Left ventricle myocardium superior (tissue), 1 donor: ENCODE results near the gene TTC24. TPM values are rescaled to one million over a fixed set of nuclear protein-coding genes. Genes with fewer than 3 reads are reported as not detected.

Experiments
- ATAC-seq: fragments of 200-7000 bp; cut with Tn5 transposase; one replicate; pipeline ENCODE4 v1.9.1; 2020; ENCODE audit warnings: mild to moderate bottlenecking, moderate library complexity
- DNase-seq: peaks from one replicate; pipeline ENCODE4 v3.0.0-alpha.2; 2020
- intact Hi-C: fragments of 100-400 bp; cut with micrococcal nuclease; formaldehyde crosslinking; loops from one replicate; pipeline ENCODE4 v1.11.0; 2022
- long read RNA-seq: library from polyadenylated mRNA; unstranded; transcript quantifications from one replicate; pipeline ENCODE4 v2.0.0, GENCODE V29; 2021
- total RNA-seq: library from RNA; stranded (reverse); fragmentation: NEBNext Ultra II Directional; extraction: Animal tissue kit (Norgen Biotek cat#: 25700); gene quantifications from one replicate; pipeline ENCODE4 v1.2.1, GENCODE V29; 2021
- donor health status: DM: no; HTN: yes; CAD: no; lungs with severe emphysema.

Gene TTC24
- total RNA-seq: not detected
- long read RNA-seq: 0 reads

- DNase-seq: no peak
- no peak for ATAC-seq
- intact Hi-C loops: no loop called here
Measured at GRCh38 chr1:156579472-156579871, at the start of gene TTC24. Gene TTC24 (plus strand): TSS chr1:156579723. CDS start chr1:156581365, 1,642 bp downstream.

GRCh38 chr1:156530006-156530405 lies 49.5 kb upstream of the TTC24 start:
- intact Hi-C loops: no loop called here
- DNase-seq (no peak), ATAC-seq (no peak)

GRCh38 chr1:156532374-156532773 lies 47.1 kb upstream of the TTC24 start:
- intact Hi-C loops: no loop called here
- no peak for ATAC-seq
- DNase-seq: no peak

DNA sequence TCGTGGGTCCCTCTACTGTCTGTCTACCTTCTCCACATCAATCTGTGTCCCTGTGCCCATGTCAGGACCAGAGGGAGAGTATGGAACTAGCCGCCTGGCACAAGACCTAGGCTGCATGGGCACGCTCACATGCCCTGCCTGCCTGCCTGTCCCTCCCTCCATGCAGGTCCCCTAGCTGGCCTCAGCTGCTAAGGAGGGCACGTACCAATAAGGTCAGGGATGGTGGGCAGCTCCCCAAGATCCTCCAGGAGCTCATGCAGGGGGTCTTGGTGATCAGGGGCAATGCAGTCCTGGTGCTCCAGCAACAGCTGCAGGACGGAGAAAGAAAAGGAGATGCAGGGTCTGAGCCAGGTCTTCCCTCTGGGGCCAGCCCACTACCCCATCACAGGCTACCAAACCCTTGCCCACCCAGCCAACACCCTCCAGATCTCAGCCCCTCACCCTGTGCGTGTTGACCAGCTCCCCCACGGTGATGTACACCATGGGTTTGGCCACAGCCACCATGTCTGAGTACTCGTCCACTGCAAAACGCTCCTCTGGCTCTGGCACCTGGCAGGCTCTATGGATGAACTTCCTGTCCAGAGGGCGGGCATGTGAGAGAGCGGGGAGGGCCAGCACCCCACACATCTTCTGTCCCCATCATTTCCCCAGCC lies 45.8 kb upstream of the TTC24 start:
- intact Hi-C loops: no loop called here
- DNase-seq (no peak), ATAC-seq (no peak)

DNA sequence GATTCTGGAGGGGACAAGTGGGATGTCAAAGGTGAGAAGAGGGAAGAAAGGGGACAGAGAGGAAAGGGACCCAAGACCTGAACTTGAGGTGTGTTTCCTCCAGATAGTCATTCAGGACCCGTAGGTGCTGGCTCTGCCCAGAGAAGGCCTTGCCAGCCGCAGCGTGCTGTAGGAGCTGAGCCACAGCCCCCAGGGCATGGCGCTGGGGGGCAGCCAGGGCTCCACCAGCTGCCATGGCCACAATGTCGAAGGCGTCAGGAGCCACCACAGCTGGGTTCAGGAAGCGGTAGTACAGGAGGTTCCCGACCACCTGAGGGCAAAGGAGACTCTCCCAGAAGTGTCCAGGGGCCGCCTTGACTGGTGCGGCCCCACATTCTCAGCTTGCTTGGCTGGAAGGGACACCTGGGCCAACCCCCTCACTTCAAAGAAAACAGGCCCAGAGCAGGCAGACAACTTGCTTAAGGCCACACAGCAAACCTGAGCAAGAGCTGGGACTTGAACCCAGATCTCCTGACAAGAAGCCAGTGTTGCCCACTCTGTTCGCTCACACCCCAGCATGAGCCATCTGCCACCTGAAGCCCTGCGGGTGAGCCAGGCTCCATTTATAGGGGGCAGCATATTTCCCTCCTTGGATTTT lies 45.0 kb upstream of the TTC24 start:
- ATAC-seq: no peak
- DNase-seq: no peak
- intact Hi-C loops: no loop called here

- DNase-seq (no peak), ATAC-seq (no peak)
- intact Hi-C loops: no loop called here
Measured at GRCh38 chr1:156537027-156537426, 42.5 kb upstream of the TTC24 start.

DNA sequence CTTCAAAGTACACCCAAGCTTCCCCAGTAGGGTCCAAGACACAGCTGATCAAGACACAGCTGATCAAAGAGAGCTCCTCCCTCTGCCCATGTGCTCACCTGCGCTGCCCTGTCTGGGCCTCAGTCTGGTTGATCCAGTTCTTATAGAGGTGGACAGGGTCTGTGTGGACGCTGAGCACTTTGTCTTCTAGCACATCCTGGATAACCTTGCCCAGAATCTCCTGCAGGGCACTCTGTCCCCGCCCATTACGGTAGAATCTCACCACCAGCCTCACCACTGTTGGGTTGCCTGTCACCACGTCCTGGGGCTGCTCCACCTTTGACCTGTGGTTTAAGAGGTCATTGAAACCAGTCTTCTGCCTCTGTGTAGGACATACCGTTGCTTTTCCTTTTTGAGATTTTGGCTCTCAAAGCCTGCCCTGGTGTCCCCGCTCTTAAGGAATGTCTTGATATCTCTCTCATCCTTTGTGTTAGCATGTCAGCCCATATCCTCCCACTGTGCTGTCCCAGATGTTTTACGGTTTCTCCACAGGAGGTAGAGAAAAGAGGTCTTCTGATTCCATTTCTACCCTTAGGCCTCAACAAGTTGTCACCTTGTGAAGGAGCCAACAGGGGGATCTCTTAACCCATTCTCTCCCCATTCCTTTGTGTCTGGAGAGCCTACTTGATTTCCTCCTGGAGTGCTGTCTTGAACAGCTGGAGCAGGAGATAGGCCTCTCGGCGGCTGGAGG lies 40.6 kb upstream of the TTC24 start:
- intact Hi-C loops: no loop called here
- DNase-seq (no peak), ATAC-seq (no peak)

DNA sequence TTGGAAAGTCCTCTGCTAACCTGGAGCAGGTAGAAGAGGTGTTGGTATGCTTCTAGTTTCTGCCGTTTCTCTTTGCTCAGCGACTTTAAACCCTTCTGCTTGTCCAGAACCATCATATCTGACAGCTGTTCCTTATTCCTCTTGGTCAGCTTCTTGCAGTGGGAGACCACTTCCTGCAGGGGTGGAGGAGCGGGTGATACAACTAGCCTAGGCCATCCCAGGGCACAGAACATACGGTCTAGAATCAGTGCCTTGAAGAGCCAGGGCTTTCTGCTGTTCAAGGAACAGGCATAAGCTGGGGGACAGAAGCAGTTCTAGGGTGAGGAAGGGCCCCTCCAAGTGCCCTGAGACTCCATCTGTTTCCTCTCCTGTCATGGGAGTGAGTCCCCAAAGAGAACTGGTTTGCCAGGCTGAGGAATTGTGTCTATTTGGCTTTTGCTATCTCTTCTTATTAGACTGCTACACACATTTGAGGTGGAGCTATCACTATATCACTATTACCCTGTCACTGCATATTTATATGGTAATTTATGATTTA lies 39.6 kb upstream of the TTC24 start:
- intact Hi-C loops: no loop called here
- DNase-seq (no peak), ATAC-seq (peak; percentile 27)

DNA sequence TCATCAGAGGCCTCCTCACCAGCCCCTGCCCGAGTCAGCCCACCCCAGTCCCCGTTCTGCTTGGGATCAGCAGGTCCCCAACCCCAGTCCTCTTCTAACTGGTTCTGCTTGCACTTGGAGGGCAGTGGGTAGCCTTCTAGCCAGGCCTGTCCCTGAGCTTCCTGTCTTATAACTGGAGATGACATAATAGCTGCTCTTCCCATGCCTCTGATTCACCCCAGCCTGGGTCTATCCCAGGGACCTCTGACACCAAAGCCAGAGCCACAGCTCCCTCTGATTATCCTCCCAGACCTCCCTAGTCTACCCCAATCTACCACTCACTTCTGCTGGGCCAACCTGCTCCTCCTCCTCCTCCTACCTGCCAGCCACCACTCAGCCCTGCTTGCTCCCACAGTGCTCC lies 38.6 kb upstream of the TTC24 start:
- ATAC-seq (peak; percentile 35), DNase-seq (no peak)
- intact Hi-C loops: no loop called here

GRCh38 chr1:156543066-156543465 lies 36.5 kb upstream of the TTC24 start:
- intact Hi-C loops: no loop called here
- no peak for ATAC-seq
- no peak for DNase-seq

GRCh38 chr1:156544592-156545102 lies 34.9 kb upstream of the TTC24 start:
- ATAC-seq (no peak), DNase-seq (no peak)
- intact Hi-C loops: no loop called here

- intact Hi-C loops: no loop called here
- ATAC-seq (no peak), DNase-seq (no peak)
Measured at GRCh38 chr1:156546267-156546666, 33.3 kb upstream of the TTC24 start.

DNA sequence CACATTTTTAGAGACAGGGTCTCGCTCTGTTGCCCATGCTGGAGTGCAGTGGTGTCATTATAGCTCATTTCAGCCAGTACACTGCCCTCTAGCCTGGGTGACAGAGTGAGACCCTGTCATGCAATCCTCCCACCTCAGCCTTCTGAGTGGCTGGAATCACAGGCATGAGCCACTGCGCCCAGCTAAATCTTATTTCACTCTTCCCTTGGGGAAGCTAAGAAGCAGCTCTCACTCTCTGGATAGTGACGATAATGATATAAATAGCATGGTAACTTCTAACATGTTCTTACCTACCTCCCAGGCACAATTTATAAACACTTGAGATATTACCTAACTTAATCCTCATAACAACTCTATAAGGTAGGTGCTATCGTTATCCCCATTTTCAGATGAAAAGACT lies 32.1 kb upstream of the TTC24 start:
- DNase-seq: no peak
- intact Hi-C loops: no loop called here

DNA sequence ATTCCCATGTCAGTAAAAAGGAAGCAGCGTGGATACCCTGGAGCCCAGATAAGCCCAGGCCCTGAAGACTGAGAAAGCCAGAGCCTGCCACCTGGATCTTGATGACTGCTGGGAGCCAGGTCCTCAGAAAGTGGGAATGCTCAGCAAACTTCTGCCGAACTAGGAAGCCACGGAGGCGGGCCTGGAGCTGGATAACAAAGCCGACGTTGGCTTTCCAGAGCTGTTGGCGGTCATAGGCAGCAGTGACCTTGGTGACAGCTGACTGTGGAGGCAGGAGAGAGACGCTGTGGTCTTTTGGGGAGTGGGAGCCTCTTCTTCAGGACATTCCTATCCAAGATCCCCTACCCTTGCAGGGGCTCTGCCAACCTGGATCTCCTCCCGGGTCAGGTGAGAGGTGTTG lies 31.5 kb upstream of the TTC24 start:
- intact Hi-C loops: no loop called here
- no peak for DNase-seq
- ATAC-seq: no peak

More for the DNA sequence above, 32.1 kb upstream of the TTC24 start:
- no peak for ATAC-seq

DNA sequence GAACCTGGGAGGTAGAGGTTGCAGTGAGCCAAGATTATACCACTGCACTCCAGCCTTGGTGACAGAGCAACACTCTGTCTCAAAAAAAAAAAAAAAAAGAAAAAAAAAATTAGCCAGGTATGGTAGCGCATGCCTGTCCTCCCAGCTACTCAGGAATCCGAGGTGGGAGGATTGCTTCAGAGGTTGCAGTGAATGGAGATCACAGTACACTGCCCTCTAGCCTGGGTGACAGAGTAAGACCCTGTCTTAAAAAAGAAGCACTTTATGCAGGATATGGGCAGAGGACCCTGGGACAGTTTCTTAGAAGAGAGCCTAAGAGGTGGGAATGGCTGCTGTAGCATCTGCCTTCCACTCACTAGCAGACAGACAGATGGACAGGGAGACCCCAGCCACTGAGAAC lies 30.1 kb upstream of the TTC24 start:
- intact Hi-C loops: no loop called here
- ATAC-seq: peak; percentile 15
- DNase-seq: no peak

DNA sequence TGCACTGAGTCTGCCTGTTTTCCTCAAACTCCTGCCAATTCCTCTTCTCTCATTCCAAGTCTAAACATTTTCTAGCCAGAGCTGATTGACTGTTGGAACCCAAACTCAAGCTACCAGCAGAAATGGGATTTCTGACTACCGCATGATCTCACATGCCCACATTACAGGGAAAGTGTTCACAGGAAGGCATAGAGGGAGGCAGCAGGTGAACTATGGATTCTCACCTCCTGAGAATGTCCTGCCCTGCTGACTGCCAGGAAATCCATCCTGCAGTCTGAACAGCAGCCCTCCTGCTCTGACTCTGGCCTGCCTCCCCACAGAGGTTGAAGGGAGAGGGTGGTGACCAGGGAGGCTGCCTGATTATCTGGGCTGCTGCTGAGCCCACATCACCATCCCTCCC lies 29.7 kb upstream of the TTC24 start:
- intact Hi-C loops: no loop called here
- no peak for DNase-seq
- ATAC-seq: no peak

DNA sequence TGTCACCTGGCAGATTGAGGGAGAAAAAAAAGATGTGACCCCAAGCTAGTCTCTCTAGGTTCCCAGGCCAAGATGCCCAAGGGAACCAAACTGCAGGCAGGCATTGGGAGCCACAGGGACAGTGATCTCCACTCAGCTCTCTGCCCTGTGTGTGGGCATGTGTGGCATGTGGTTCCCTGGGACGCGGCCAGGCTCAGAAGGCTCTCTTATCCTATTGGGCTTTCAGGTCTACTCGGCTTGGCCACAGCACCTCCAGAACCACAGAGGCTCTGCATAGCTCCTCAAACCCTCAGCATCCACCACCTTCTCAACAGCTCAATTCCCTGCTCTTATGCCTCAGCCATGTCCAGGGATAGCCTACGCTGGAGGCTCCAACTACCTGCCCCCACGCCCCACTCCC lies 29.2 kb upstream of the TTC24 start:
- intact Hi-C loops: no loop called here
- peak; percentile 89 for ATAC-seq
- DNase-seq: peak; percentile 78

DNA sequence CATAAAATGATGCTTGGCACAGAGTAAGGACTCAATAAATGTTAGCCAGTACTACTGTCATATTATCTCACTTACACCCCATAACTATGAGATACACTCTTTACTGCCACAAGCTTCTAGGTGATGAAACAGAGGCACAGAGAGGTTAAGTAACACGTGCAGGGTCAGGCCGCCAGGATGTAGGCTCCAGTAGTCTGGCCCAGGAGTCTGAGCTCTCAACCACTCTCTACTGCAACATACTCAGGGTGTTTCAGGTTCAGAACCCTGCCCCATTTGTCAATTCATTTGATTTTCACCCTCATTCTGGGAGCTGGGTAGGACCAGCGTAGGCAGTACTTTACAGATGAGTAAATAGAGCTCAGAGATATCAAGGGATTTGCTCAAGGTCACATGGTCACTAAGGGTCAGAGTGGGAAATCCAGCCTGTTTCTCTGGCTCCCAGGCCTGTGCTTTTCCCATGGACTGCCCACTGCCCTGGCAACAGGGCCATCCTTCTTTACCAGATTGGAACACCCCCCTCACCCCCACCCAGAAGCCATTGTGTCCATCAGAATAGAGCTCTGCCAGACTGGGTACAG lies 28.4 kb upstream of the TTC24 start:
- no peak for ATAC-seq
- DNase-seq: no peak
- intact Hi-C loops: no loop called here

DNA sequence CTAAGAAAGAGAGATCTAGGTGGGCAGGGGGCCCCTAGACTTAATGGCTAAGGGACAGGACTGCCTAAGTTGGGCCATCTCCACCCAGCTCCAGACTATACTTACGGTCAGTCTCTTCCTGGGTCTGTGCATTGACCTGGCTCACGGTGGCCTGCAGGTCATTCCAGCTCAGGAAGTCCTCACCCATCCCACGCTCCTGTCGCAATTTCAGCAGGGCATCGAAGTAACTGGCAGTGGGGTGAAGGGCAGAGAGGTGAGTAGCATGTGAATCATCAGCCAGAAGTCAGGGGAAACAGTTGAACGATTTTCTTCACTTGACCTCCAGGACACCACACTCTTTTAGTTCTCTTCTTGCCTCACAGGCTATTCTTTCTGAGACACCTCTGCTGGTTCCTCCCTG lies 27.7 kb upstream of the TTC24 start:
- no peak for DNase-seq
- no peak for ATAC-seq
- intact Hi-C loops: no loop called here

DNA sequence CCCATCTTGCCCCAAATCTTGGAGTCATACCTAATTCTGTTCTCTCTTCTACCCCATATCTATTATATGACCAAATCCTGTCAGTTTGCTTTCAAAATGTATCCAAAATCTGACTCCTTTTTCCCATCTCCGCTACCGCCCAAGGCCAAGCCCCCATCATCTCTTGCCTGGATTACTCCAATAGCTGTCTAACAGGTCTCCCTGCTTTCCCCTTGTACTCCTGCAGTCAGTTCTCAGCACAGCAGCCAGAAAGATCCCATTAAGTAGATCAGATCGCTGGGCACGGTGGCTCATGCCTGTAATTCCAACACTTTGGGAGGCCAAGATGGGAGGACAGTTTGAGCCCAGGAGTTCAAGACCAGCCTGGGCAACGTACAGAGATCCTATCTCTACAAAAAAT lies 27.0 kb upstream of the TTC24 start:
- ATAC-seq (no peak), DNase-seq (no peak)
- intact Hi-C loops: no loop called here
